Fibroblast of villous mesenchyme (primary cell): ENCODE results near the gene SPCS2. TPM values are rescaled to one million over a fixed set of nuclear protein-coding genes. Genes with fewer than 3 reads are reported as not detected.
"Not testable (repeated sequence)": the region's sequence is repeated elsewhere in the genome, so short reads cannot be mapped to it uniquely, and the experiment has no call there.

Experiments
- DNase-seq: peaks from one replicate; pipeline ENCODE4 v3.0.0-alpha.2; 2010; ENCODE audit warnings: low read depth
- H3K4me3 ChIP-seq: 2 replicates; pipeline ENCODE4 v1.5.1; 2011; ENCODE audit warnings: low read depth, mild to moderate bottlenecking, low read length
- CTCF ChIP-seq: IDR thresholded peaks from 2 replicates; pipeline ENCODE4 v1.5.1; 2012; ENCODE audit warnings: low read depth, mild to moderate bottlenecking, low read length; ENCODE audit not compliant: insufficient read depth
- total RNA-seq: library from RNA; depleted of rRNA; stranded (reverse); fragments of >200 nt; gene quantifications from 2 replicates; pipeline ENCODE4 v1.2.3, GENCODE V29; 2012

Gene SPCS2
- total RNA-seq, 1 donor, result 14.7 TPM

DNA sequence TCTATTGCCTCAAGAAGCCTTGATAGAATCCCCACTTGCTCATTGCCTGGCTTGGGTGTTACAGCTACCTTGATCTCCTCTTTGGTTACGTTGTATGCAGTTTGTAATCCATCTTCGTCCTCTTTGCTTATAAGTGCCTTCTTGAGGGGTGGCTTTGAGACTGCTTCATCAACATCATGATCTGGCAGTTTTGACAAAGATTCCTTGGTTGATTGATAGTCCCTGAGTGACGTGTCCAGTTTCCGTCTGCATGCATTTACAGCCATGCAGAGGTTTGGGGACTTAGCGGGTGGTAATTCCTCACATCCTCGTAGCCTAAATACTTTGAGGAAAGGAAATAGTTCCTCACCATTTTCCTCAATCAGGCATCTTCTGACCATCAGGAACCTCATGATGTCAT is 62.8 kb downstream of the SPCS2 start:
- no peak for DNase-seq
- no peak overlapping the region for H3K4me3 ChIP-seq
- TF ChIP-seq CTCF, result no peak

DNA sequence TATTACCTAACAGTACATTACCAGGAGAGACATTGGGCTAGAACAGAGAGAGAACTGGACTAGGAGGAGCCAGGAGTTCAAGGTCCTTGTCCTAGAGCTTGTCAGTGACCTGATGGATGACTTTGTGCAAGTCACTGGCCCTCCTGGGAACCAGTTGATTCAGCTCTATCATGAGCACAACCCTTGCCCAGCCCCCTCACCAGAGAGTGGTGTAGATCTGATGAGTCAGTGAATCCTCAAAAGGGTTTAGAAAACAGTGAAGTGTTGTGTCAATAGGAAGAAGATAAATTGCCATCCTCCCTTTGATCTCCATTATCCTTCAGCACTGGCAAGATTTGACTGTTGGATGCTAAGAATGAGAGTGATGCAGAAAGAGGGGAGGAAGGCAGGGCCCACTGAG is 64.0 kb downstream of the SPCS2 start:
- TF ChIP-seq CTCF, result no peak
- DNase-seq, result peak; percentile 12
- no peak overlapping the region for H3K4me3 ChIP-seq

- peak; percentile 7 for TF ChIP-seq CTCF
- H3K4me3 ChIP-seq, result no peak overlapping the region
- DNase-seq, result peak; percentile 71
These were observed 65.1 kb downstream of the SPCS2 start for GRCh38 chr11:75014129-75014528.

- not testable (repeated sequence) for DNase-seq, H3K4me3 ChIP-seq
These were observed 70.1 kb downstream of the SPCS2 start for GRCh38 chr11:75019200-75019599.

- DNase-seq, H3K4me3 ChIP-seq: not testable (repeated sequence)
These were observed 71.3 kb downstream of the SPCS2 start for GRCh38 chr11:75020328-75020727.

DNA sequence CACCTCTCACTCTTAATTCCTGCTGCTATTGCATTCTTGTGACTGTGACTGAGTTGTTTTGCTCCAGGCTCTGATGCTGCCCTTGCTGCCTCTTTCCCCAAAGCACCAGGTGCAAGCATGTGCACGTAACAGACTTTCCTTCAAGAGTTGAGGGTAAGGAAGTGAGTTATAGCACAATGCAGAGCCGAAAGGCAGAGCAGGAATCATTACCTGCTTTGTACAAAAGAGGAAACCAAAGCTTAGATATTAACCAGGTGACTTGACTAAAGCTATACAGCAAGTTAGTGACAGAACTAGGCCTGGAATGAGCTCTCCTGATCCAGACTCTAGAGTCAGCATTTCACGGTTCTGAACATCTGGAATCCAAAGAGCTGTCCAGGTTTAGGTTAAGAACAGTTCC is 73.2 kb downstream of the SPCS2 start:
- DNase-seq, result no peak
- no peak overlapping the region for H3K4me3 ChIP-seq
- no peak for TF ChIP-seq CTCF

DNA sequence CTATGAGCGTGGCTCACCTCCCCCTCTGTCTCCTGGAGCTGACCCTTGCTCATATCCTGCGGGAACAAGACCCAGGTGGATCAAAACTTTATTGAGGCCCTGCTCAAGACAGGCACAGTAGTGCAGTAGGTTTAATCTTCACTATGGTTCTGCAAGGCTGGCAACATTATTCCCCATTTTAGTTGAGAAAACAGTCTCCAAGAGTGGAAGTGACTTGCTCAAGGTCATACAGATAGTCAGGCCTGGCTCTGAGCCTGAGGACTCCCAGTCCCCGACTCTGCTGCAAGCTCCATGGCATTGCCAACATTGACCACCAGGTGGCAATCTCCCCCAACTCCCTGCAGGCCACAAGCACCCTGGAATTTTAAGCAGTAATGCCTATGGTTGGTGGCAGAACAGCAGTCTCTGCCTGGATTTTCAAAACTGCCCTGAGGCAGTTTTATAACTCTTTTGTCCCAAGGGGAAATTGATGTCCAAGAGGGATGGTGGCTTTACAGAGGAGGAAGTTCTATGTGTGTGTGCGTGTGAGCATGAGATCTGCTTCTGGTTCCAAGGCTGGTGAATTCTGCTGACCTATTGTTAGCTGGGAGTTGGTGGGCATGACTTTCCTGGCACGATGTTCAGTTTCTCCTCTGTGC is 73.8 kb downstream of the SPCS2 start:
- peak; percentile 97 for TF ChIP-seq CTCF

DNA sequence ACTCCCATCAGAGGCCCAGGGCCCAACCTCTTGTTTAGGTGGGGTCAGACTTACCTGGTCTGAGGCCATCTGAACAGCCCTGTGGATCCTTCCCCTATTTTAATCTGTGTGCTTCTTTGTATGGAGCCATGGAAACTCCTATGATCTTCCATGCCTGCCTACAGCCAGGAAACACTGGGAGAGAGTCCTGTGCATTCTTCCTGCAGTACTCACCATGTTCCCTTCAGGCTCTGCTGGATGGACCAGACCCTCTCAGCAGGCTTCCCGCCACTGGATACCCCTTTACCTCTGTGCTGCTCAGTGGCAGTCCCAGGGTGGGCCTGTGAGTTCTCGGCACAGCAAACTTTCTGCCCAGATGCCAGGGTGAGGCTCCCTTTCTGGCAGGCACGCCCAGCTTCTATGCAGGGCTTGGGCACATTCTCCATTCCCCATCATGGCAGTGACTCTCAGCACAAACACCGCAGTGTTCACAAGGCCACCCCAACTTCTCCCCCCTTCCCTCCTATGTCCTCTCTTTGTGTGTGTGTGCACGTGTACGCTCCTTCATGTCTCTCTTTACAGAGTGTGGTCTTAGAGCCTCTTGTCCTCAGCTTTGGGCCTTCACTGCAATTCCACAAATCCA is 74.5 kb downstream of the SPCS2 start:
- no peak for TF ChIP-seq CTCF
- no peak overlapping the region for H3K4me3 ChIP-seq
- no peak for DNase-seq

More for the DNA sequence above, 73.8 kb downstream of the SPCS2 start:
- DNase-seq, result peak; percentile 84
- no peak overlapping the region for H3K4me3 ChIP-seq
